HG03565 (cell line): ENCODE results near the gene ELMOD3.
"Not testable (repeated sequence)": the region's sequence is repeated elsewhere in the genome, so short reads cannot be mapped to it uniquely, and the experiment has no call there.

Experiments
- ATAC-seq: cut with Tn5 transposase; IDR thresholded peaks from one replicate; pipeline ENCODE4 v1.9.1; 2021; ENCODE audit warnings: mild to moderate bottlenecking, moderate library complexity; ENCODE audit not compliant: unreplicated experiment

The ELMOD3 gene

GRCh38 chr2:85329181-85329651 lies 25.4 kb upstream of the ELMOD3 start:
- ATAC-seq = no peak

DNA sequence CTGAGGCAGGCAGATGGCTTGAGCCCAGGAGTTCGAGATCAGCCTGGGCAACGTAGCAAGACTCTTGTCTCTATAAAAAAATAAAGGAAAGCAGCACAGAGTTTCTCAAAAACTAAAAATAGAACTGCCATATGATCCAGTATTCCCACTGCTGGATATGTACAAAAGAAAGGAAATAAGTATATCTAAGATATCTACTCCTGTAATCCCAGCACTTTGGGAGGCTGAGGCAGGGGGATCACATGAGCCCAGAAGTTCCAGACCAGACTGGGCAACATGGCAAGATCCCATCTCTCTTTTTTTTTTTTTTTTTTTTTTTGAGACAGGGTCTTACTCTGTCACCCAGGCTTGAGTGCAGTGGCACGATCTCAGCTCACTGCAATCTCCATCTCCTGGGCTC lies 24.9 kb upstream of the ELMOD3 start:
- not testable (repeated sequence) for ATAC-seq

- ATAC-seq = no peak
Observed at GRCh38 chr2:85330839-85331636, 23.5 kb upstream of the ELMOD3 start.

DNA sequence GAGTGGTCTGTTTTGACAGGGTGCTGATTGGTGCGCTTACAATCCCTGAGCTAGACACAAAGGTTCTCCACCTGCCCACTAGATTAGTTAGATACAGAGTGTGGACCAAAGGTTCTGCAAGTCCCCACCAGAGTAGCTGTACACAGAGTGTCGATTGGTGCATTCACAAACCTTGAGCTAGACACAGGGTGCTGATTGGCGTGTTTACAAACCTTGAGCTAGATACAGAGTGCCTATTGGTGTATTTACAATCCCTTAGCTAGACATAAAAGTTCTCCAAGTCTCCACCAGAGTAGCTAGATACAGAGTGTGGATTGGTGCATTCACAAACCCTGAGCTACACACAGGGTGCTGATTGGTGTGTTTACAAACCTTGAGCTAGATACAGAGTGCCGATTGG lies 20.7 kb upstream of the ELMOD3 start:
- ATAC-seq = not testable (repeated sequence)

- no peak for ATAC-seq
Observed at GRCh38 chr2:85334928-85335327, 19.6 kb upstream of the ELMOD3 start.

GRCh38 chr2:85340034-85340892 lies 14.3 kb upstream of the ELMOD3 start:
- no peak for ATAC-seq

DNA sequence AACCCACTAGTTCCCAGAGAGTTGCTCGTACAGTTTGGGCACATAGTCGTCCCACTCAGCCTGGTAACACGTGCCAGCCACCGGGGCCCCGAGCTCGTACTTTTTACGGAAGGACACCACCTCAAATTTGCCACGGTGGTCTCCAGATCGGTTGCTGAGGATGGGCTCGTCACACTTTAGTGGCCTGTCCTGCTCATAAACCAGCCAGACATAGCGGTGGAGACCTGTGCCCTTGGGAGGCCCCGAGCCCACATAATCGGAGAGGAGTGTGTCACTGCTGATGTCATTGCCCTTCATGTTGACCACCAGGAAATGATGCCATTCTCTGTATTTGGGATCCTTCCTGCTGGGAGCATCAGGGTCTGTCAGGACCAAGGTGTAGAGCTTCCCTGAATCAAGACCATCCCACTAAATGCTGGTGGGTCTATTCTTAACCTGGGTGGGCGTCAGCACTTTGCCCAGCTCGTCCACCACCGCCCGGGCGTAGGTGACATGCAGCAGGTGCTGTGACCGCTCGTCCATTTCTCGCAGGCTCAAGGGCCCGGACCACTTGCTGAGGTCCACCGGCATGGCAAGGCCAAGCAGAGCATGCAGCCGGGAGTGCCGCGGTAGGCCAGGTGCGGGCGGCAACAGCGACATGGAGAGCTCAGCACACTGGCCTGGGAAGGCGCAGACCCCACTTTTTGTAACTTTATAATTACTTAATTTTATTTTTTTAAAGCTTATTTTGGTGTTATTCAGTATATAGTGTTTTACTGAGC lies 13.1 kb upstream of the ELMOD3 start:
- no peak for ATAC-seq

DNA sequence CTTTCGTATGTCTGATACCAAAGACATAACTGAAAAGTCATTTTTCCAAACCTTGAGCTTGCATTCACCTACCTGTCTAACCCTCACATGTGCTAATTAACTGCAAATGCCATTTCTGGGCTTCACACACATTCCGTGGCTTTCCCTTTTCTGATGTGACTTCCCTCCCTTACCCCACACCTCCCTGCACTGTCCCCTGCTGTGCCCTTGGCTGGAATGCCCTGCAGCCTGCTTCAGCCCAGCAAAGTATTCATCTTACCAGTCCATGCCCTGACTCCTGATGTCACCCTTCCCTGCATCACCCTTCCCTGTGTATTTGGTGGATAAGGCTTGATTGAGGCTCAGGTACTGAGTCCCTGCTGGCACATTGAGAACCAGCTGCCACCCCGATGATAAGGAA lies 12.4 kb upstream of the ELMOD3 start:
- ATAC-seq = no peak

- ATAC-seq = not testable (repeated sequence)
Observed at GRCh38 chr2:85343207-85343895, 11.2 kb upstream of the ELMOD3 start.

DNA sequence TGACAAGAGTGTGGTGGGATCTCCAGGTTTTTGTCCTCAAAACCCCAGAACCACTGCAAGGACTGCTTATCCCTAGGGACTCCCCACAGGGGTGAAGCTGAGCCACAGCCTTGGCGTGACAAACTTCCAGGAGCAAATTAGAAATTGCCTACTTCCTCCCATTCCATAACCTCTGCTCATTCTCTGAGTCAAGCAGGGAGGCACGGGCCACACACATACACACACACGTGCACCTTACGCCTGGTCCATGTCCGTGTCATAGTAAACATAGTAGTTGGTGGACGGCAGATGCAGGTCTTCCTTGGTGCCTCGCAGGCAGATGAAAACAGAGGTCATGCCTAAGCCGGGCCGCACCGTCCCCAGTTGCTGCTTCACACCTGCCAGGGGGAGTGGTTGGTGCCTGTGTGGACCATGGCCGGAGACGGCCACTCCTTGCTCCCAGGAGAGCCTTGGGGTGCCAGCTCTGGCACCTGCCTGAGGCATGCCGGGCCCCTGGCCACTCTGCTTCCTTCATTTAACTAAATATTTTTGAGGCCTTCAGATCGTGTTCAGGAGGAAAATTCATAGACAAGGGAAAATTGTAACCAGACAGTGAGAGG lies 10.1 kb upstream of the ELMOD3 start:
- no peak for ATAC-seq

DNA sequence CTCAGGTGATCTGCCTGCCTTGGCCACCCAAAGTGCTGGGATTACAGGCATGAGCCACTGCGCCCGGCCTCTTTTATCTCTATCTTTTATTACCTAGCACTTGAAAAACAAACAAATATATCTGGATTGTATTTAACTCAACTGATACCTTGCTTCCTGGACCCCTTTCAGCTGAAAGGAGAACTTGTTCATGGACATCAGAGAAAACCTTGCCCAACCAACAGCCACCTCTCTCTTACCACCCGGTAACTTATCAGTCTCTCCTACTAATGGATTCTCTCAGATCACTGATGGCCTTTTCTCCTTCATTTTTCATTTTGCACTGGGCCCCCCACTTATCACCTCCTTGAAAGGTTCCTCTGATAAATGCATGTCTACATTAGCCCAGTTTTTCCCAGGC lies 7.0 kb upstream of the ELMOD3 start:
- no peak for ATAC-seq

- peak; percentile 2 for ATAC-seq
Observed at GRCh38 chr2:85353876-85354285, 688 bp upstream of the ELMOD3 start.

DNA sequence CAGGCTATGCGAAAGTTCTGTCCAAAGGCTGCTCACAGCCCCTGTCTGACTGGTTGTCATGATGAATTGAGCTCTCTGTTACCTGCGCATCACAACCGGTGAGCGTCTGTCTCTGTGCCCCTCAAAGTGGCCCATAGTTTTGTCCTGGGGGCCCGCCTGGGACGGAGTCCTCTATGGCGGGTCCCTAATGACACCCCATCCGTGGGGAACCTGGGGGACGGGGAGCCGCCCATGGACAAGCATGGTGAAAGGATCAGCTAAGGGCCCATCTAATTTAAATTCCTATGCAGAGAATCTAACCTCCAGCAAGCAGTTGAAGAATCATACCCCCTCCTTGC lies 473 bp downstream of the ELMOD3 start:
- ATAC-seq = no peak

DNA sequence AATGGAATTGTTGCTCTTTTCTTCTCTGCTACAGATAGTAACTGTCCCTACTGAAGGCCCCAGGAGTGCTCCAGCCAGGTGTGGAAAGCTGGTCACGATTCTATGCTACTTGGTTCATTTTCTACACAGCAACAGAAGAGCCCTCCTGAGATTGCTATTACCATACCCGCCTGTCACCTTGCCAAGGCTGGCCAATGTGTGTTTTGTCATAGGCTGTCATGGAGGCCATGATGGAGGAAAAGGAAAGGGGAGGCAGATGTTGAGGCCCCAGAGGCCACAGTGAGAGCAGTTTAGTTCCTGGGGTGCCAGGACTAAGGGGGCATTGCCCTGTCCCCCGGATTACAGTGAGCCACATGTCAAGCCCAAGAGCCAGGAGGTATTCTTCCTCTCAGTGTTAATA lies 952 bp downstream of the ELMOD3 start:
- ATAC-seq = no peak

GRCh38 chr2:85356186-85356585 lies 1.6 kb downstream of the ELMOD3 start:
- no peak for ATAC-seq

GRCh38 chr2:85357736-85358135 lies 3.2 kb downstream of the ELMOD3 start:
- ATAC-seq = no peak

DNA sequence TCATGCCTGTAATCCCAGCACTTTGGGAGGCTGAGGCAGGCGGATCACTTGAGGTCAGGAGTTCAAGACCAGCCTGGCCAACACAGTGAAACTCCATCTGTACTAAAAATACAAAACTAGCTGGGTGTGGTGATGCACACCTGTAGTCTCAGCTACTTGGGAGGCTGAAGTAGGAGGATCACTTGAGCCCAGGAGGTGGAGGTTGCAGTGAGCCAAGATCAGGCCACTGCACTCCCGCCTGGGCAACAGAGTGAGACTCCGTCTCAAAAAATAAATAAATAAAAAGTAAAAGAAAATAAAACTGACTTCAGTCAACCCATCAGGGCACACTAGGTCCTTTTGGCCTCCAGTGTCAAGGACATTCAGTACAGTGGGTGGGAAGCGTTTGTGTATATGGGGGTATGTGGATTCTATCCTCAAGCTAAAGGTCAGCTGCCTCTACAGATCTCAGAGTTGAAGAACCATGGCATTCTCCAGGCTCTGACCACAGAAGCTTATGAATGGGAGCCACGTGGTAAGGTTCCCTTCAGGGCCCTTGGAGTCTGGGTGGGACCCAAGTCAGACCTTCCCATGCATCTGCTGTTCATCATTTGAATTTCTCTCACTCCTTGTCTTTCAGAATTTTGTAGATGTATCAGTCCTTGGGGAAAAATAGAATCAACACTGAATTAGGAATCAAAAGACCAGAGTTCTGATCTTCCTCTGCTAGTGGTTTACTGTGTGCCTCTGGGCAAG lies 8.3 kb downstream of the ELMOD3 start:
- ATAC-seq = not testable (repeated sequence)

- no peak for ATAC-seq
Observed at GRCh38 chr2:85367180-85367579, 12.6 kb downstream of the ELMOD3 start.

GRCh38 chr2:85368921-85369320 lies 14.4 kb downstream of the ELMOD3 start:
- no peak for ATAC-seq

- no peak for ATAC-seq
Observed at GRCh38 chr2:85369500-85369899, 14.9 kb downstream of the ELMOD3 start.
